ENCODE data around the gene ROR1. TPM values are rescaled to one million over a fixed set of nuclear protein-coding genes. Genes with fewer than 3 reads are reported as not detected.

Gene ROR1
- total RNA-seq, 1 experiment from 2014 or later = 1.4 TPM

DNA sequence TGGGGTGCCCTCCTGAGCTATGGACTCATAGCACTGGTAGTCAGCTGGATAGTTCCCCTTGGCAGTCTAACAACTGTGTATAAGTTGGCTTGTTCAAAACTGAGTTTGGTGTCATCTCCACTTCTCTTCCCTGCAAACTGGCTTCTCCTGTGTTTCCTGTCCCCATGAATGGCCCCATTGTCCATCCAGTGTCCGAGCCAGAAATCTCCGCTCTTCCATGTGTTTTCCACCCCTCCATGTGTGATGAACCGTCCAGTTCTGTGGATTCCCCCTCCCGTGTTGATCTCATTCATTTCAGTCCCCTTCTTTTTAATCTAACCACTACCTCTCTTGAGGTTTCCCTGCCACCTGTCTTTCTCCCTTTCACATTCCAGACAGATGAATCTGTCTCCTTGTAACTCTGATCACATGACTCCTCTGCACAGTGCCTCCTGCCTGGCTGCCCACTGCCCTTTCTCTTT lies 195.7 kb downstream of the ROR1 start:
- no peaks in the 10 kb centered on the region for H3K36me3 ChIP-seq
- H3K27me3 ChIP-seq = no peaks in the 10 kb centered on the region
- no peaks in the 10 kb centered on the region for H3K9me3 ChIP-seq
- no peak for DNase-seq
- no peak overlapping the region for H3K4me3 ChIP-seq

DNA sequence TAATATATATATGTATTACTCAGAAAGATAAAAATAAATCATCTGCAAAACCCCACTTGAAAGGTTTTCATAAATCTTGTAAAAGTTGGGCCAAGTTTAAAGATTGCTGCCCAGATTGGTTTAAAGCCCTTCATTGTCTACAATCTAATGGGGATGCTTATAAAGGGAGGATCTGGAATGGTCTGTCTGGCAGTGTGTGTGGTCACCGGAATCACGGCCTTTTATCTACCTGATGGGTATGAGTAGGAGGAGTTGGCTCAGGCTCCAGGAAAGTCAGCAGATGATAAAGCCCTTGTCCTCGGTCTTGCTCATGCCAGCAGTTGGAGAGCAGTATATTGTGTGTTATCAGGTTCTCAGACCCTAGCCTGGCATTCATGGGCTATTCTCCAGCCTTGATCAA lies 197.7 kb downstream of the ROR1 start:
- H3K27me3 ChIP-seq = no peaks in the 10 kb centered on the region
- no peaks in the 10 kb centered on the region for H3K36me3 ChIP-seq
- no peak for DNase-seq

GRCh38 chr1:63973005-63973419 lies 199.2 kb downstream of the ROR1 start:
- Histone ChIP-seq H3K4me3 (no peak overlapping the region), H3K9me3 (no peaks in the 10 kb centered on the region), H3K36me3 (no peaks in the 10 kb centered on the region), H3K27me3 (no peaks in the 10 kb centered on the region)
- DNase-seq = no peak

More for the DNA sequence above, 197.7 kb downstream of the ROR1 start:
- Histone ChIP-seq H3K4me3 (no peak overlapping the region), H3K9me3 (no peaks in the 10 kb centered on the region)

DNA sequence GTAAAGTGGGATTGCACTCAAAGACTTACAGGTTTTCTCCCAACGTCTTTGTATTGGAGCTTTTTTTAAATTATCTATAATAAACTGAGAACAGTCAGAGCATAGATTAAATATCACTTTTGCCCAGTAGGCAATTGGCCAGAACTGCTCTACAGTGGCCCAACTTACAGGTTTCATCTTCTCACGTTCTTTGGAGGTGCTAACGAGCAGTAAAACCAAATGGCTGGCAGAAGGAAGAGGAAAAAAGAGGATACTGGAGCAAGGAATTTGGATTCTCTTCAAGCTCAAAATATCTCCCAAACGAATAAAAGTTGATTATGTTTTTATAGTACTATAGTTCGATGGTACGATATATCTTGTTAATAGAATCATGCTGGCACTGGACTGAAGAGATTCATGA lies 201.1 kb downstream of the ROR1 start:
- no peak overlapping the region for H3K4me3 ChIP-seq

GRCh38 chr1:63975481-63975880 lies 201.7 kb downstream of the ROR1 start:
- no peaks in the 10 kb centered on the region for H3K9me3 ChIP-seq
- no peaks in the 10 kb centered on the region for H3K27me3 ChIP-seq
- H3K36me3 ChIP-seq = no peaks in the 10 kb centered on the region
- H3K4me3 ChIP-seq = no peak overlapping the region
- no peak for DNase-seq

More for the DNA sequence above, 201.1 kb downstream of the ROR1 start:
- no peak for DNase-seq
- Histone ChIP-seq H3K9me3 (no peaks in the 10 kb centered on the region), H3K36me3 (no peaks in the 10 kb centered on the region), H3K27me3 (no peaks in the 10 kb centered on the region)

DNA sequence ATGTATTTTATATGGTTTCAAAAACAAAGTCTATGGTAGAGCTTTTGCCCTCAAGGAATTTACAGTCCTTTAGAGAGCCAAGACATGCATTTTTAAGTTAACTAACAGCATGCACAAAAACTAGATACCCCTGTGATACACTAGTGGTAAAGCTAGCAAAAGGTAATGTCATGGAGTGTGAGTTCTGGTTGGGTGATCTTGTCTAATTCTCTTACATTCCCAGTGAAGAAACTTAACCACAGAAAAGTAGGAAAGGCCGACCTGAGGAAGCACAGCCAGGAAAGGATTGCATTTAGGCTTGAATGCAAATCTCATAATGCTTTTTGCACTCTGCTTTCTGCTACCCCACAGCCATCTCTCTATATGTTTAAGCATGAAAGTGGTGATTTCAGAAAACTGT lies 202.2 kb downstream of the ROR1 start:
- Histone ChIP-seq H3K4me3 (no peak overlapping the region), H3K9me3 (no peaks in the 10 kb centered on the region), H3K27me3 (no peaks in the 10 kb centered on the region)

DNA sequence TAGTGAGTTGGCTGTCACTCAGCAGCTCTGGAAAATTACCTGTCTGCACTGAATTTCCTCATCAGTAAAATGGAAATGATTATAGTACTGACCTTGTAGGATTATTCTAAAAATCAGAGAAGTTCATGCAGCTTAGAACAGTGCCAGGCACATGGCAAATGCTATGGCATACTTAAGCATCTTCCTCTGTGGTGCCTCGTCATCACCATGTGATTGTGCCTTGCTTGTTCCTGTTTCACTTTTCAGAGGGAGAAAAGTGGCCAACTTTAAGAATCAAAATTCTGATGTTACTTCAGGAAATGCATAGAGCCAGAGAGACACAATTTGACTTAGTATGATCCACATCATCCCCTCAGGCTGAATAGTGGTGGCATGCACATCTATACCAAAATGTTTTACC lies 203.6 kb downstream of the ROR1 start:
- H3K36me3 ChIP-seq = no peaks in the 10 kb centered on the region
- H3K27me3 ChIP-seq = no peaks in the 10 kb centered on the region
- no peak for DNase-seq
- no peaks in the 10 kb centered on the region for H3K9me3 ChIP-seq
- H3K4me3 ChIP-seq = no peak overlapping the region

More for the DNA sequence above, 202.2 kb downstream of the ROR1 start:
- no peaks in the 10 kb centered on the region for H3K36me3 ChIP-seq
- DNase-seq = no peak

DNA sequence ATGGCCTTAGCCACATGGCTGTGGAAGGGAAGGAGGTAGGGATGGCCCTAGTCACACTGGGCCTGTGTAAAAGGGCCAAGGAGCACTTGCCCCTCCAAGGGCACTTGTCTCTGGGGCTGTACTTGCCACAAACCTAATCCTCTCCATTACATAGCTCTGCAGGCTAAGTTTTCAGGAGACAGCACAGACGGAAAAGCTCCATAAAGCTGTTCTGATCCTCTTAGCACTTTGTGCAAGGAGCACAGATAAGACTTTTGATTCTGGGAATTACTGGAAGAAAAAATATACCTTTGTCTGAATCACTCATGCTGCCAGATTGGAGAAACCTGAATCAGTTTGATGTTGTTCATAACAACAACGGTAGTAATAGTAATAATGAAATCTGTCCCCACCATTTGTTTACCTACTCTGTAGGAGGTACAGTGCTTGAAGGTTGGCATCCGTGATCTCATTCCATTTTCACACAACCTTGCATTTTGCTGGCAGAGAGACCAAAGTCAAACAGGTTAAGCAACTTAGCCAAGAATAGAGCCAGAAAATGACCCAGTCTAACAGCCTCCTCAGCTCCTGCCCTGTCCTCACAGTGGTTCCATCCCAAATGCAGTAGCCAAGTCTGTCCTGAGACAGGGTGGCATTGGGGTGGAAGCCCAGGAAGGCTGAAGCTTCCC lies 207.1 kb downstream of the ROR1 start:
- no peaks in the 10 kb centered on the region for H3K36me3 ChIP-seq
- no peak overlapping the region for H3K4me3 ChIP-seq
- no peaks in the 10 kb centered on the region for H3K27me3 ChIP-seq

DNA sequence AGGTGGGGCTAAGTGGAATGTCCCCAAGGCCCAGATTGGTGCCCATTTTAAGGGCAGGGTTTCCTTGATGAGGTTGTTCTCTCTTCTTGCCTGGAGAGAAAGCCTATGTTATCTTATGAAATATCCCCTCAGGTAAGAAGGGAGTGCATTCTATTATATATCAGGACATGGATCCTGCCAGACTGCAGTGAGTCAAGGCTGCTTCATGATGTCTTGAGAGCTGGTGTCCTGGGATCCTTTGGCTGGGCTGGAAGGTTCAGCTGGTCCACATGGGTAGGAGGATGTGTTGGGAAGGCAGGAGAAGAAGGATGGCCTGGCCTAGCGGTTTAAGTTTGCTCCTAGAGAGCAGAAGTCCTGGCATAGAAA lies 207.6 kb downstream of the ROR1 start:
- DNase-seq = no peak
- Histone ChIP-seq H3K9me3 (no peaks in the 10 kb centered on the region), H3K36me3 (no peaks in the 10 kb centered on the region), H3K4me3 (no peak overlapping the region), H3K27me3 (no peaks in the 10 kb centered on the region)

More for the DNA sequence above, 207.1 kb downstream of the ROR1 start:
- DNase-seq = no peak
- H3K9me3 ChIP-seq = no peaks in the 10 kb centered on the region

DNA sequence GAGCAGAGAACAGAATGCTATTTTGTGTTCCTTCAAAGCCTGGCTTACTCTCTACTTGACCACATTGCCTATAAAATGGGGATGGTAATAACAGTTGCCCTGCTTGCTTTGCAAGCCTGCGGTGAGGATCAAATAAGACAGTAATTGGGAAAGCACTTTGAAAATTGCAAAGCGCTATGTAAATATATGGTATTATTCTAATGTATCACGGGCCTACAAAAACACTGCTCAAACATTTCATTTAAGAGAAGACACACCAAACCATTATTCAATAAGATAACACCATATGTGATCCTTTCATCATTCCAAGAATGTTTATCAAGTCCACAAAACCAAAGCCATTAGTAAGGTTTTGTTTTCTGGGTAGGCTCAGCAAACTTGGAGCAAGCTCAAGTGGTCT lies 208.4 kb downstream of the ROR1 start:
- Histone ChIP-seq H3K9me3 (no peaks in the 10 kb centered on the region), H3K27me3 (no peaks in the 10 kb centered on the region), H3K4me3 (no peak overlapping the region), H3K36me3 (no peaks in the 10 kb centered on the region)
- DNase-seq = no peak

- H3K27me3 ChIP-seq = no peaks in the 10 kb centered on the region
- H3K4me3 ChIP-seq = no peak overlapping the region
- no peaks in the 10 kb centered on the region for H3K9me3 ChIP-seq
- no peaks in the 10 kb centered on the region for H3K36me3 ChIP-seq
- DNase-seq = no peak
Measured at GRCh38 chr1:63983391-63984256, 209.8 kb downstream of the ROR1 start.

DNA sequence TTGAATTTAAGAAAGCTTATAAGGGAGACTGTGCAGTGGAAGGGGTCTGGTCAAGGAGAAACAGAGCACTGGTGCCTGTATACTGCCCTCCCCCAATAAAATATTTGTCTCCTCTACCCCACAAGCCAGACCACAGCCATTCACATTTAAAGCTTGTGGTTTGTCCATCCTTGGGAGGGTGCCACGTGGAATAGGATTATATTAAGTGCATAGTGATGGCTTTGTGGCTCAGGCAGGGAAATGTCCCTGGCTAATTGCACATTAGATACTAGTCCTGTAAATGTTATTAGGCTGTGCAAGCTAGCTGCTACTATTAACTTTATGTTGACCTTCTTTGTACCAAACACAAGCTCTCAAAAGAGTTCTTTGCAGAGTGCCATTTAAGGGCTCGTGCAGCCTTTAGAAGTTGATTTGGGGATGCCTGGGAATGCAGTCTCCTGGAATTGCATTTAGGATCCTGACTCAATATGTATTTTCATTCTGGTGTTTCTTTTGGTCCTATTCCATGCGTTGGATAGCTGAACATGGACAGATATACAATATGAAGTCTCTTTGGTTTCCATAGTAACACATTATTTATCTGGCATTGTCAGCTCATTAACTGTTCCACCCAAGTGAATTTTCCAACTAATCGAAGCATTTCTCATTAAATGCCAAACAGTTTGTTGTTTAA lies 210.6 kb downstream of the ROR1 start:
- no peak for DNase-seq
- H3K4me3 ChIP-seq = no peak overlapping the region
- no peaks in the 10 kb centered on the region for H3K36me3 ChIP-seq
- H3K27me3 ChIP-seq = no peaks in the 10 kb centered on the region
- H3K9me3 ChIP-seq = no peaks in the 10 kb centered on the region

DNA sequence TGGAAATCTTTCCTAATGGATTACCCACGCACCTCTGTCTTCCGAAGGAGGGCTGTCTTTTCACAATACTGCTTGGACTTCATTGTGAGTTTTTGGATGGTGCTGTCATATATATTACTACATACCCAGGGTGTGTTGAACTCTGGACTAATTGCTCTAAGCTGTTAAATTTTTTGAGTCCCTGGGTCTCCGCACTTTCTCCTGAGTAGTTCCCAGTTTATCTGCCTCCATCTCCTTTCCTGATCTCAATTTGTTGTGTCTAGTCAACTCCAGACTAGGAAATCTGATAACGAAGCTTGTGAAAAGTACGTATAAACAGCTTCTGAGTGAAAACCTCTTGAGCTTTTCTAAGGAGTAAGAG lies 211.1 kb downstream of the ROR1 start:
- no peaks in the 10 kb centered on the region for H3K27me3 ChIP-seq
- no peaks in the 10 kb centered on the region for H3K9me3 ChIP-seq
- DNase-seq = no peak
- no peaks in the 10 kb centered on the region for H3K36me3 ChIP-seq
- no peak overlapping the region for H3K4me3 ChIP-seq

DNA sequence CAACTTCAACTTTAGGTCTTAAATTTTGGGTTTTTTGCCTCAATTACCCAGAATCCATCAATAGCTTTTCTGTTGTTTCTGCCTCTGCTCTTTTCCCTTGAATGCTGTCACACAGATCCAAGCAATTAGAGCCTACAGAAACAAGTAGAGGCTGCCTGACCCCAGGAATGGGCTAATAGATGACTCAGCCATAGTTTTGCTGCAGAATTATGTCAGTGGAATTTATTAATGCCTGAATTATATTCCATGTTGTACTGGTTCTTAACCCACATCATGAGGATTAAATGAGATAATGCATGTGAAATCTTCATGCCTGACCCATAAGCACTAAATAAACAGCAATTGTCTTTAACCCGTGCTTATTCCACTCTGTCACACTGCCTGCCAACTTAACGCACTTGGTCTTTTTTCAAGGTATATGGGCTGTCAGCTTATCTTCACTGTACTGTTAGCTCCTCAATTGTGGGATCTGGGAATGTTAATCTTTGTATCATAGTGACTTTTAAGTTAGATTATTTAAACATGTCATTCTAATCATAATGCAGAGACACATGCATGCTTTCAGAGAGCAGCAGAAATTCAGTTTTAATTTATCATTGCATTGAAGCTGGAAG lies 213.3 kb downstream of the ROR1 start:
- Histone ChIP-seq H3K4me3 (no peak overlapping the region), H3K9me3 (no peaks in the 10 kb centered on the region), H3K27me3 (no peaks in the 10 kb centered on the region), H3K36me3 (no peaks in the 10 kb centered on the region)
- DNase-seq = peak; percentile 13

- Histone ChIP-seq H3K9me3 (no peaks in the 10 kb centered on the region), H3K4me3 (no peak overlapping the region), H3K36me3 (no peaks in the 10 kb centered on the region), H3K27me3 (no peaks in the 10 kb centered on the region)
- DNase-seq = no peak
Measured at GRCh38 chr1:63987628-63988024, 213.8 kb downstream of the ROR1 start.

DNA sequence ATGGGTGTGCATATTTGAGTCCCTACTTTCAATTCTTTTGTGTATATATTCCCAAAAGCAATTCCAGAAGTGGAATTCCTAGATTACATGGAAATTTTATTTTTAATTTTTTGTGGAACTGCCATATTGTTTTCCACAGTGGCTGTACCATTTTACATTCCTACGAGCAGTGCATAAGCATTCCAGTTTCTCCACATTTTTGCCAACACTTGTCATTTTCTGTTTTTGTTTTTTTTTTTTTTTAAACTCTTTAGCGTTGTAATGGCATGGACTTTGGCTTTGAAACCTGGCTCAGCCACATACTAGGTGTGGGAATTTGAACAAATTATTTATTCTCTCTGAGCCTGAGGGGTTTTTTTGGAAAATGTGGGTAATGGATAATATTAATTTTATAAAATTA lies 215.1 kb downstream of the ROR1 start:
- H3K27me3 ChIP-seq = no peaks in the 10 kb centered on the region
- H3K4me3 ChIP-seq = no peak overlapping the region
- H3K36me3 ChIP-seq = no peaks in the 10 kb centered on the region
- H3K9me3 ChIP-seq = no peaks in the 10 kb centered on the region
- DNase-seq = no peak

DNA sequence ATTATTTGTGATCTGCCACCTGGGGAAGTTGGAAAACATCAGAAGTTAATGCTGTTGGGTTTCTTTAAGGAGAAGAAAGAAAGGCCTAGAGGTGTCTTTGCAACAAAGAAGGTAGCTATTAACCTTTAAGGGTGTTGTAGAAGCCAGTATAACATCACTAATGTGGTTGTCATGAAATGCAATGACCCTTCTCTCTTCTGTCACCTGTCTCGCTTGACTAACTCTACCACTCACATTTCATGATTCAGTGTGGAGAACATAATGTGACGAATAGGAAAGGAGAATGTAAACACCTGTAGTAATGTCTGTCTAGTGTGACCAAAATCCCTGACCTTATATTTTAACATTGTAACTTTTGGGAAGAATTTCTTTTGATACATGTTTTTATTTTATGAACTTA lies 217.9 kb downstream of the ROR1 start:
- Histone ChIP-seq H3K4me3 (no peak overlapping the region), H3K27me3 (no peaks in the 10 kb centered on the region), H3K9me3 (no peaks in the 10 kb centered on the region), H3K36me3 (no peaks in the 10 kb centered on the region)
- DNase-seq = no peak
